ENCODE data around the gene PTOV1.

- TF ChIP-seq EZH2phosphoT487 (IDR thresholded peaks at IDR 0.05; ENCODE audit: borderline replicate concordance, low read length) = no peak
- TF ChIP-seq, protein P1, sequence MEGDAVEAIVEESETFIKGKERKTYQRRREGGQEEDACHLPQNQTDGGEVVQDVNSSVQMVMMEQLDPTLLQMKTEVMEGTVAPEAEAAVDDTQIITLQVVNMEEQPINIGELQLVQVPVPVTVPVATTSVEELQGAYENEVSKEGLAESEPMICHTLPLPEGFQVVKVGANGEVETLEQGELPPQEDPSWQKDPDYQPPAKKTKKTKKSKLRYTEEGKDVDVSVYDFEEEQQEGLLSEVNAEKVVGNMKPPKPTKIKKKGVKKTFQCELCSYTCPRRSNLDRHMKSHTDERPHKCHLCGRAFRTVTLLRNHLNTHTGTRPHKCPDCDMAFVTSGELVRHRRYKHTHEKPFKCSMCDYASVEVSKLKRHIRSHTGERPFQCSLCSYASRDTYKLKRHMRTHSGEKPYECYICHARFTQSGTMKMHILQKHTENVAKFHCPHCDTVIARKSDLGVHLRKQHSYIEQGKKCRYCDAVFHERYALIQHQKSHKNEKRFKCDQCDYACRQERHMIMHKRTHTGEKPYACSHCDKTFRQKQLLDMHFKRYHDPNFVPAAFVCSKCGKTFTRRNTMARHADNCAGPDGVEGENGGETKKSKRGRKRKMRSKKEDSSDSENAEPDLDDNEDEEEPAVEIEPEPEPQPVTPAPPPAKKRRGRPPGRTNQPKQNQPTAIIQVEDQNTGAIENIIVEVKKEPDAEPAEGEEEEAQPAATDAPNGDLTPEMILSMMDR (IDR thresholded peaks at IDR 0.05; ENCODE audit: low read depth, low read length, poor library complexity, severe bottlenecking) = no peak
These were observed 2.0 kb upstream of the PTOV1 start for GRCh38 chr19:49848938-49849337.

Measured in DOHH2 (cell line).